Right lobe of liver (tissue), 4 donors: ENCODE data around the gene ZNF559.

Experiments used
- CTCF ChIP-seq, 4 donors: fragments of 200-600 bp in 3 of 4; fragments of 450-650 bp in 1 of 4; IDR thresholded peaks; one replicate each; pipeline versions ENCODE4 v1.5.1 to v1.8.0; 2016 to 2022; ENCODE audit warnings: antibody characterized with exemption in 4 of 4, mild to moderate bottlenecking in 2 of 4
- POLR2A ChIP-seq: fragments of 450-650 bp; IDR thresholded peaks from one replicate; pipeline ENCODE4 v1.6.1; 2017; ENCODE audit warnings: antibody characterized with exemption, mild to moderate bottlenecking
- donor health status: DM: no; HTN: no; CAD: no.
- donor health status: DM: no; HTN: no; CAD: no.
- donor health status: DM: no; HTN: yes; CAD: no.

GRCh38 chr19:9309139-9309973, 14.6 kb upstream of the ZNF559 start, which contains the start of gene ZNF699:
- TF ChIP-seq CTCF (IDR thresholded peaks at IDR 0.05) (no peak), POLR2A (peak; percentile 81)
